Mucosa of descending colon (tissue), 3 donors: ENCODE results near the gene CCDC102B. TPM values are rescaled to one million over a fixed set of nuclear protein-coding genes. Genes with fewer than 3 reads are reported as not detected.
"Not testable (repeated sequence)": the region's sequence is repeated elsewhere in the genome, so short reads cannot be mapped to it uniquely, and the experiment has no call there.

ENCODE experiments used
- ATAC-seq: fragments of 200-7000 bp; cut with Tn5 transposase; one replicate; pipeline ENCODE4 v1.9.1; 2020; ENCODE audit warnings: mild to moderate bottlenecking, moderate library complexity
- DNase-seq, 3 donors: peaks; one replicate each; pipeline ENCODE4 v3.0.0-alpha.2; 2020
- H3K36me3 ChIP-seq: fragments of 200-600 bp; one replicate; pipeline ENCODE4 v1.8.0; 2021; ENCODE audit warnings: low read depth, mild to moderate bottlenecking
- H3K4me1 ChIP-seq: fragments of 200-600 bp; one replicate; pipeline ENCODE4 v1.8.0; 2021; ENCODE audit warnings: low read depth, mild to moderate bottlenecking
- H3K4me3 ChIP-seq: fragments of 200-600 bp; one replicate; pipeline ENCODE4 v1.8.0; 2021; ENCODE audit warnings: mild to moderate bottlenecking
- H3K9me3 ChIP-seq: fragments of 200-600 bp; one replicate; pipeline ENCODE4 v1.8.0; 2021; ENCODE audit warnings: mild to moderate bottlenecking
- intact Hi-C, 2 donors: fragments of 100-400 bp; cut with DNase I in 1 of 2; cut with micrococcal nuclease in 1 of 2; formaldehyde crosslinking; loops; one replicate each; pipeline versions ENCODE4 v1.11.0 to v1.11.1; 2022; cut with DNase I, micrococcal nuclease
- total RNA-seq, 3 donors: library from RNA; stranded (reverse); fragmentation: NEBNext Ultra II Directional in 2 of 3; extraction: Animal tissue kit (Norgen Biotek cat#: 25700) in 2 of 3; gene quantifications; one replicate each; pipeline versions ENCODE4 v1.2.1 to v1.2.4, GENCODE V29; 2021 to 2023
- TF ChIP-seq, protein P1 (sequence below): fragments of 200-600 bp; IDR thresholded peaks from one replicate; pipeline ENCODE4 v1.8.0; 2022; ENCODE audit warnings: antibody characterized with exemption, mild to moderate bottlenecking
- donor health status: DM: no; HTN: no; CAD: no; lungs with moderate emphysema.
- donor health status: DM: no; HTN: no; CAD: no.
- donor health status: DM: no; HTN: yes; CAD: no.

Gene CCDC102B
- total RNA-seq, 3 donors from 2014 or later = 3.0 to 4.5 (median 4.3) TPM

DNA sequence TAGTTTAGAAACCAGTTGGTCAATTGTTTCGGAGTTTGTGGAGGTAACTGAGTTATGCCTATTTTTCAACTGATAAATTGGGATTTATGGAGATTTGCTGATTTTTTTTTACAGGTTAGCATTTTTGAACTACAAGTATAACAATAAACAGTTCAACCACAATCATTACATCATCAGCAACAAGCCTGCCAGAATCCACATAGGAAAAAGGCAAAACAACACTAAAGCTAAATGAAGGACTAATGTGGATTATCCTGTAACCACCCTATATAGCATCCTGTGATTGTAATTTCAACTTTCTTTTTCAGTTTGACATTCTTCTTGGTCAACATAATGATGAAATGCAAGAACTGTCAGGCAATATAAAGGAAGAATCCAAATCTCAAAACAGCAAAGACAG, 76.5 kb downstream of the CCDC102B start:
- H3K4me3 ChIP-seq = no peak overlapping the region
- H3K36me3 ChIP-seq = no peaks in the 10 kb centered on the region
- H3K9me3 ChIP-seq = no peaks in the 10 kb centered on the region
- ATAC-seq = no peak
- intact Hi-C loops = no loop called here
- DNase-seq = no peak
- no peaks in the 10 kb centered on the region for H3K4me1 ChIP-seq
- TF ChIP-seq, protein P1, sequence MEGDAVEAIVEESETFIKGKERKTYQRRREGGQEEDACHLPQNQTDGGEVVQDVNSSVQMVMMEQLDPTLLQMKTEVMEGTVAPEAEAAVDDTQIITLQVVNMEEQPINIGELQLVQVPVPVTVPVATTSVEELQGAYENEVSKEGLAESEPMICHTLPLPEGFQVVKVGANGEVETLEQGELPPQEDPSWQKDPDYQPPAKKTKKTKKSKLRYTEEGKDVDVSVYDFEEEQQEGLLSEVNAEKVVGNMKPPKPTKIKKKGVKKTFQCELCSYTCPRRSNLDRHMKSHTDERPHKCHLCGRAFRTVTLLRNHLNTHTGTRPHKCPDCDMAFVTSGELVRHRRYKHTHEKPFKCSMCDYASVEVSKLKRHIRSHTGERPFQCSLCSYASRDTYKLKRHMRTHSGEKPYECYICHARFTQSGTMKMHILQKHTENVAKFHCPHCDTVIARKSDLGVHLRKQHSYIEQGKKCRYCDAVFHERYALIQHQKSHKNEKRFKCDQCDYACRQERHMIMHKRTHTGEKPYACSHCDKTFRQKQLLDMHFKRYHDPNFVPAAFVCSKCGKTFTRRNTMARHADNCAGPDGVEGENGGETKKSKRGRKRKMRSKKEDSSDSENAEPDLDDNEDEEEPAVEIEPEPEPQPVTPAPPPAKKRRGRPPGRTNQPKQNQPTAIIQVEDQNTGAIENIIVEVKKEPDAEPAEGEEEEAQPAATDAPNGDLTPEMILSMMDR = no peak

DNA sequence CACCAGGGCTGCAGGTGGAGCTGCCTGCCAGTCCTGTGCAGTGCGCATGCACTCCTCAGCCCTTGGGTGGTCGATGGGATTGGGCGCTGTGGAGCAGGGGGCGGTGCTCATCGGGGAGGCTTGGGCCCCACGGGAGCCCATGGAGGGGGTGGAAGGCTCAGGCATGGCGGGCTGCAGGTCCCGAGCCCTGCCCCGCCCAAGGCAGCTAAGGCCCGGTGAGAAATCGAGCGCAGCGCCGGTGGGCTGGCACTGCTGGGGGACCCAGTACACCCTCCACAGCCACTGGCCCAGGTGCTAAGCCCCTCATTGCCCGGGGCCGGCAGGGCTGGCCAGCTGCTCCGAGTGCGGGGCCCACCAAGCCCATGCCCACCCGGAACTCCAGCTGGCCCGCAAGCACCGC, 82.1 kb downstream of the CCDC102B start:
- H3K4me3 ChIP-seq, ATAC-seq, H3K36me3 ChIP-seq, H3K4me1 ChIP-seq, intact Hi-C loops, DNase-seq, H3K9me3 ChIP-seq: not testable (repeated sequence)

DNA sequence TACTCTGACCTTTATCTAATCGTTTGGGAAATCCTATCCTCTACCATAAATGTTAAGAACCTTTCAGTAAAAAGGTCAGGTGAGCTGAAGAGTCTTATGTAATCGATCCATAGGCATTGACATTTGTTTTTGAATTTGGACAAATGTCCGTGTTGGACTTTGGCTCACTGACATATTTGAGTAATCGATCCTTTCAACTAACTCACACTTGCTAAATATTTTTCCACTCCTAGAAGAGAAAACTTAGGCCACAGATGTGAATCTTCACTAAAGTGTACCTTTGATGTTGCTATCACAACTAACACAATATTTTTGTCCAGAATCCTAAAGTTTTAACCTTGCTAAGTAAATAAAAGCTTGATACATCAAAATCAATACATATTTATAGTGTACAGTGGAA, 89.5 kb downstream of the CCDC102B start:
- TF ChIP-seq, protein P1 = no peak
- intact Hi-C loops = no loop called here

DNA sequence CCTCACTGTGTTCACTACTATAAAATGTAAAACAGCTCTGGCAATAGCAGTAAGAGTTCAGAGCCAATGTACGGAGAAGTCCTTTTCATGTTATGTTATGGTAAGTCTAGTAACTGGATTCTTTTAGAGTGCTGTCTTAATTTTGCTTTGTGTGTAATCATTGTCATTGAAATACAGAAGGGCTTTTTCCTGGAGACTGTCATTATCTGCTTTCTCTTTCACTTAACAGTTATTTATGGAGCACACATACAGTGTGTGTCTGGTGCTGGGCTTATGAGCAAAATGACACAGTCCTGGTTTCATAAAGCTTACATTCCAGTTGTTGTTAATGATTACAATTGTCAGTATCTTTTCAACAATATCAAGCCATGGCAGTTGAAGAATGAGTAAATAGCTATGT, 95.5 kb downstream of the CCDC102B start:
- TF ChIP-seq, protein P1 = no peak
- no peak for ATAC-seq
- Histone ChIP-seq H3K4me1 (no peaks in the 10 kb centered on the region), H3K4me3 (no peak overlapping the region), H3K36me3 (no peaks in the 10 kb centered on the region), H3K9me3 (no peaks in the 10 kb centered on the region)
- DNase-seq = no peak
- intact Hi-C loops = no loop called here

More for the DNA sequence above, 89.5 kb downstream of the CCDC102B start:
- no peak for DNase-seq
- Histone ChIP-seq H3K36me3 (no peaks in the 10 kb centered on the region), H3K4me1 (no peaks in the 10 kb centered on the region), H3K4me3 (no peak overlapping the region), H3K9me3 (no peaks in the 10 kb centered on the region)
- no peak for ATAC-seq

DNA sequence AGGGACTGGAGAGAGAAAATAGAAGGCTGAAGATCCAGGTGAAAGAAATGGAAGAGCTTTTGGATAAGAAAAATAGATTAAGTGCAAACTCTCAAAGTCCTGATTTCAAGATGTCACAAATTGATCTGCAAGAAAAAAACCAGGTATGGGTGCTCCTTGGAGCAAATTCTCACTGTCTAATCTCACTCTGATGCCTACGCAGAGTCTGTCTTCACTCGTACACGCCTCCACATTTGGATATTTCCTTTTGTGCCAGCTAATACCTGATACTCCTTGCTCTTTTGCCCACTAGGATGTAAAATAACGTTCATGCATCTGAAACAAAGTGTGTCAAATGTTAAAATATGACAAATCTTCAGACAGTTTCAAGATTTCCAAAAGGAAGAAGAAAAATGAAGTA, 99.4 kb downstream of the CCDC102B start:
- no peaks in the 10 kb centered on the region for H3K9me3 ChIP-seq
- no peak overlapping the region for H3K4me3 ChIP-seq
- no peak for DNase-seq
- no peak for ATAC-seq
- no peaks in the 10 kb centered on the region for H3K36me3 ChIP-seq
- TF ChIP-seq, protein P1 = no peak
- H3K4me1 ChIP-seq = no peaks in the 10 kb centered on the region
- intact Hi-C loops = no loop called here

DNA sequence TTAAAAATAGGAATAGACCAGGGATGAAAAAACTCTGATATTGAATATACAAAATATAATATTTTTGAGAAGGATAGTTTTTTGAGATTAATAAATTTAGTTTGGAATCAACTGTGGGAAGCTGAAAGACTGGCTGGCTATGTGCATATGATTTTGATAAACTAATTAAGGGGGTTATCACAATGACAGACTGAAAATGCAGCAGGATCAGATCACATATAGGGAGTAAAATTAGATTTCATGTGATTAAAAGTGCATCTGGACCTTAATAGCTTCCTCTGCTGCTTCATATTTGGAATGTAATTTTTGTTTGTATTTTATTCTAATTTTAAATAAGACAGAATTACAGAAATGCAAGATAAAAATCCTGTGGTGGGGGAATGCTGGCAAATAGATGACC, 111.7 kb downstream of the CCDC102B start:
- intact Hi-C loops = no loop called here
- DNase-seq (no peak), ATAC-seq (no peak)
- Histone ChIP-seq H3K9me3 (no peaks in the 10 kb centered on the region), H3K4me1 (no peaks in the 10 kb centered on the region), H3K36me3 (no peaks in the 10 kb centered on the region), H3K4me3 (no peak overlapping the region)
- TF ChIP-seq, protein P1 = no peak
